GM18867 (cell line): Measurements from ENCODE around the gene CFAP141.
A peak's percentile ranks its signal among the peaks of the same experiment; 100 is the strongest.
"Not testable (repeated sequence)": the region's sequence is repeated elsewhere in the genome, so short reads cannot be mapped to it uniquely, and the experiment has no call there.

Experiments
- ATAC-seq: cut with Tn5 transposase; IDR thresholded peaks from one replicate; pipeline ENCODE4 v1.9.1; 2021; ENCODE audit warnings: mild to moderate bottlenecking, moderate library complexity; ENCODE audit not compliant: unreplicated experiment

CFAP141 gene

GRCh38 chr1:154208677-154209388 is 2.7 kb upstream of the CFAP141 start:
- ATAC-seq, result no peak

- no peak for ATAC-seq
Observed at GRCh38 chr1:154207262-154207661, 1.1 kb upstream of the CFAP141 start.

- not testable (repeated sequence) for ATAC-seq
Observed at GRCh38 chr1:154205778-154206177, 355 bp downstream of the CFAP141 start.

- no peak for ATAC-seq
Observed at GRCh38 chr1:154199563-154199879, 6.6 kb downstream of the CFAP141 start.

GRCh38 chr1:154198756-154199562 is 7.2 kb downstream of the CFAP141 start:
- no peak for ATAC-seq

GRCh38 chr1:154193821-154194220 is 12.3 kb downstream of the CFAP141 start:
- ATAC-seq, result no peak

- ATAC-seq, result no peak
Observed at GRCh38 chr1:154192476-154192875, 13.7 kb downstream of the CFAP141 start.

- no peak for ATAC-seq
Observed at GRCh38 chr1:154191990-154192461, 14.1 kb downstream of the CFAP141 start, which contains the start of gene TPM3. TPM3 (minus strand) TSS chr1:154192100; CDS start chr1:154192018, 82 bp downstream.

- ATAC-seq, result no peak
Observed at GRCh38 chr1:154190550-154190949, 15.6 kb downstream of the CFAP141 start.

- no peak for ATAC-seq
Observed at GRCh38 chr1:154186852-154187501, 19.2 kb downstream of the CFAP141 start.

GRCh38 chr1:154186177-154186576 is 20.0 kb downstream of the CFAP141 start:
- ATAC-seq, result no peak

- ATAC-seq, result peak; percentile 72
Observed at GRCh38 chr1:154183046-154183915, 22.9 kb downstream of the CFAP141 start.

GRCh38 chr1:154182344-154183045 is 23.6 kb downstream of the CFAP141 start:
- ATAC-seq, result peak; percentile 53

GRCh38 chr1:154181944-154182343 is 24.2 kb downstream of the CFAP141 start:
- no peak for ATAC-seq

- ATAC-seq, result peak; percentile 26
Observed at GRCh38 chr1:154179946-154180687, 26.0 kb downstream of the CFAP141 start.

GRCh38 chr1:154178911-154179811 is 27.0 kb downstream of the CFAP141 start:
- no peak for ATAC-seq

GRCh38 chr1:154178013-154178412 is 28.1 kb downstream of the CFAP141 start:
- no peak for ATAC-seq

GRCh38 chr1:154176337-154176736 is 29.8 kb downstream of the CFAP141 start:
- no peak for ATAC-seq
